GM12872 (cell line): ENCODE data around the gene BANP.

Experiments
- TF ChIP-seq, protein P1 (sequence below): IDR thresholded peaks from 3 replicates; pipeline ENCODE4 v1.5.1; 2011; ENCODE audit warnings: low read depth, mild to moderate bottlenecking, low read length, moderate library complexity; ENCODE audit not compliant: insufficient read depth

BANP gene

DNA sequence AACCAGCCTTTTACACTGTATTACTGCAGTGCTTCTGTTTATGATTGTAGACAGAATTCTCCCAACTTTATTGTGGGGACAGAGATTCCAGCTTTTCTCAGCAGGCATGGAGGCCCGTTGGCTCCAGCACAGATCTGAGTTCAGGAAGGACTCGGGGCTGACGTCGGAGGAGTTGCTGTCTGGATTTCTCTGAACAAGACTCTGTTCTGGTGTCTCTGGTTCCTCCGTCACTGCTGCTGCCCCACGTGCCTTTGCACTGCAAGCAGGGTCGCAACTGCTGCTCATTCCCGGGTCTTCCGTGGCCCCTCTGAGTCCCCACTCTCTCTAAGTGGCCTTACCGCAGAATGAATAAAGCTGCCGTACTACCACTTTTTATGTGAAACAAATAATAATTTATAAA, 88.4 kb downstream of the BANP start:
- TF ChIP-seq, protein P1, sequence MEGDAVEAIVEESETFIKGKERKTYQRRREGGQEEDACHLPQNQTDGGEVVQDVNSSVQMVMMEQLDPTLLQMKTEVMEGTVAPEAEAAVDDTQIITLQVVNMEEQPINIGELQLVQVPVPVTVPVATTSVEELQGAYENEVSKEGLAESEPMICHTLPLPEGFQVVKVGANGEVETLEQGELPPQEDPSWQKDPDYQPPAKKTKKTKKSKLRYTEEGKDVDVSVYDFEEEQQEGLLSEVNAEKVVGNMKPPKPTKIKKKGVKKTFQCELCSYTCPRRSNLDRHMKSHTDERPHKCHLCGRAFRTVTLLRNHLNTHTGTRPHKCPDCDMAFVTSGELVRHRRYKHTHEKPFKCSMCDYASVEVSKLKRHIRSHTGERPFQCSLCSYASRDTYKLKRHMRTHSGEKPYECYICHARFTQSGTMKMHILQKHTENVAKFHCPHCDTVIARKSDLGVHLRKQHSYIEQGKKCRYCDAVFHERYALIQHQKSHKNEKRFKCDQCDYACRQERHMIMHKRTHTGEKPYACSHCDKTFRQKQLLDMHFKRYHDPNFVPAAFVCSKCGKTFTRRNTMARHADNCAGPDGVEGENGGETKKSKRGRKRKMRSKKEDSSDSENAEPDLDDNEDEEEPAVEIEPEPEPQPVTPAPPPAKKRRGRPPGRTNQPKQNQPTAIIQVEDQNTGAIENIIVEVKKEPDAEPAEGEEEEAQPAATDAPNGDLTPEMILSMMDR, result no peak

DNA sequence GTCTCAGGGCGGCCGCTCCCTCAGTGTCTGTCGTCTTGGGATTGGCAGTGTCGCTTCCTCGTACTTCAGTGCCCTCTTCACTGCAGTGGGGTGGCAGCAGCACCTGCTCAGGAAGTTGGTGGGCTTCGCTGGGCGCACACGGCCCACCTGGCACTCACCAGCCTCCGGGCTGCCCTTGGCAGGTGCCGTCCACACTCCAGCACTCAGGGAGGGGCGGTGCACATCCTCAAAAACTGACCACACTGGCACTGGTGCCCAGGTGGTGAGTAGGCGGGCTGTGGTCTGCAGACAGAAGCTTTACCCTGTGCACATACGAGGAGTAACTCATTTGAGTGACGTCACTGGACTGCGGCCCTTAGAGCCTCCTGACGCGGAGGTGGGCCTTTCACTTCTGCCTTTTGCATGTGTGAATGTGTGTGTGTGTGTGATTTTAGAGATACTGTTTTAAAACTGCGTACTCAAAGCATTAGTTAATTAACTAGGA, 94.6 kb downstream of the BANP start:
- TF ChIP-seq, protein P1, result no peak

DNA sequence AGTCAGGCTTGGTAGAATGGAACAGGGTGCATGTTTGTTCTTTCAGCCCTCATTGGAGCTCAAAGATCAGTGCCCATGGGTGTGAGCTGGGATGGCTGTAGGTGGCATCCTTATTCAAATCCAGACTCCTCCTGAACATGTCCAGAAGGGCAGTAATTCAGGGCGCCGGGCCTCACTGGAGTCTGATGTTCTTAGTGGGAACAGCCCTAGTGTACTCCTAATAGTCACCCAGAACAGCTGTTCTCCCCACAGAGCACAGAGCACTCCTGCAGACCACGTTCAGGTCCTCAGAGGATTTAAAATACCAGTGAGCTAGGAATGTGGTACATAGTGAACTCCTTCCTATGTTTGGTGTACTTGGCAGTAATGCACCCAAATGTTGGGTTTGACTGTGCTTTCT, 96.2 kb downstream of the BANP start:
- TF ChIP-seq, protein P1, result no peak

DNA sequence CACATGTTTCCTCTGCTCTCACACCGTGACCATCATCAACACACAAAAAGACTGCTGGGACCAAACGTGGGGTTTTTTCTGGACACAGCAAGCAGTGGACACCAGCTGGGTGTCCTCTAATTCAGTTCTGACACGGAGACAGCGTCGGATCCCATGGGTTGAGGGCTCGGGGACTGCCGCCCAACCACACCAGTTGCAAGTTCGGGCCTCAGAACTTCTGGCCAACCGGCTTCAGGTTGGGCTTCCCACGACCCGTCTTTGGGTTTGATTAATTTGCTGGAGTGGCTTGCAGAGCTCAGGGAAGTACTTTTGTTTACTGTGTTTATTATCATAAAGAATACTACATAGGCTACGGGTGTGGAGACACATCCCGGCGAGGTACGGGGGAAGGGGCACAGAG, 97.8 kb downstream of the BANP start:
- TF ChIP-seq, protein P1, result no peak

DNA sequence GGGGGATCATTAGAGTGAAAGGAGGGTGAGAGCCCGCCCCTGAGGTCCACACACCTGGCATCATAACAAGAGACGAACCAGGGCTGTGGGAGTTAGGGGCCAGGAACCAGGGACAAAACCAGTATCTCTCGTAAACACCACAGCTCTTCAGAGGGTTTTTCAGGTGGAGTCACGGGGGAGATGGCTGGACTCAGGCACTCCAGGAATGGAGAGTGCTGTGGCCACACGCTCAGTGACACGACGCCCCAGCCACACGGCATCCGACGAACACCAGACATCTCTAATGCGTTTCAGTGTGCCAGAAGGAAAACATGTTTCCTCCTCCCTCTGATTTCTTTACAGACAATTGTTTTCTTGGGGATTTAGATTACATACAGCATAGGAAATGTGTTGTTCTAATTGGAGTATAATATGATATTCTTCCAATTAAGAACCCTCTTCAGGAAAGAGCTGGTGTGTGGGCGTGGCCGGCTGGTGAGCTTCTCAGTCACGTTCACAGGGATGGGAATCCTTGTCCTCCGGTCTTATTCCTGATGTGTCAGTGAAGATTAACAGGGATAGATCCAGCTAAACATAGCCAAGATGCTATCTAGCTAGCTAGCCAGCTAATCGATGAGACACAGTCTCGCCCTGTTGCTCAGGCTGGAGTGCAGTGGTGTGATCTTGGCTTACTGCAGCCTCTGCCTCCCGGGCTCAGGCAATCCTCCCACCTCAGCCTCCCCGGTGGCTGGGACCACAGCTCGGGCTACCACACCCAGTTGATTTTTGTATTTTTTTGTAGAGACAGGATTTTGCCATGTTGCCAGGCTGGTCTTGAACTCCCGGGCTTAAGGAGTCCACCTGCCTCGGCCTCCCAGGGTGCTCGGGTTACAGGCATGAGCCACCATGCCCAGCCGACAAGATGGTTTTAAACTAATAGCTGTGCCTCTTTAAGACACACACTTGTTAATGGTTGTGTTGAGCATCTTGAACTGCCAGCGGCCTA, 98.6 kb downstream of the BANP start:
- TF ChIP-seq, protein P1, result no peak

DNA sequence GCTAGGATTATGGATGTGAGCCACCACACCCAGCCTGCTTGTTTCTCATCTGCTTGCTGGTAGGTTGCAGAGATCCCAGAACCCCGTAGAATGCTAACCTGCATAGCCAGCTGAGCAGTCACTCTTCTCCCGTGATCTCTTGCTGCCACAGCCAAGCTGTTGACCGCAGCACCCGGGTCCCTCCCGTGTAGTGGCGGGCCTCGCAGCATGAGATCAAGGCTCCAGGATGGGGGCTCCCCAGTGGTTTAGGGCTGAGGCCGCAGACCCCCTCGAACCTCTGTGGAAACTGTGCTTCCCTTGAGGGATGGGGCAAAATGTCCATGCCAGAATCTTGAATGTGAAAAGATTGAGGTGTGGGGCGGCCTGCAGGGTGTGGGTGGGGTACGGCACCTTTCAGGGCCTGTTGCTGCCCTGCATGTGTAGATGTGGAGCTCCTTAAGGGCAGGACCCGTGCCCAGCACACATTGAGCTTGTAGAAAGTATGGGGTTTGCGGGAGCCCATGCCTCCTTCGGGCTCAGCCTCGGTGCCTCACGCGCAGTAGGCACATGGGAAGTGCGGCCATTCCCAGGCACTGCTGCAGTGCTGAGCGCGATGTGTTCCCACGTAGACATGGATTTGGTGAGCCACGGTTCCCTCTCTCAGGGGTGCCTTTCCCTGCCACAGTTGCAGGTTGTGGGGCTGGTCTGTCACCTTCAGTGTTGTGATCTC, 99.9 kb downstream of the BANP start:
- TF ChIP-seq, protein P1, result no peak

DNA sequence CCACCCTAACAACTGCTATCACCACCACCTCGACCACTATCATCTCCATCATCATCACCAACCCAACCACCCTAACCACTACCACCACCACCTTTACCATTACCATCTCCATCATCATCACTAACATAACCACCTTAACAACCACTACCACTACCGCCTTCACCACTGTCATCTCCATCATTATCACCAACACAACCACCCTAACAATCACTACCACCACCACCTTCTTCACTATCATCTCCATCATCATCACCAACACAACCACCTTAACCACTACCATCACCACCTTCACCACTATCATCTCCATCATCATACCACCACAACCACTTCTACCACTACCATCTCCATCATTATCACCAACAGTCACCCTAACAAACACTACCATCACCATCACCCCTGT, 101.4 kb downstream of the BANP start:
- TF ChIP-seq, protein P1, result no peak
